Heart right ventricle (tissue), 16 donors: ENCODE results near the gene C1QTNF9B. TPM values are rescaled to one million over a fixed set of nuclear protein-coding genes. Genes with fewer than 3 reads are reported as not detected.
A peak's percentile ranks its signal among the peaks of the same experiment; 100 is the strongest.
"Not testable (repeated sequence)": the region's sequence is repeated elsewhere in the genome, so short reads cannot be mapped to it uniquely, and the experiment has no call there.

Source experiments
- ATAC-seq, 8 donors: fragments of 200-7000 bp; cut with Tn5 transposase; one replicate each; pipeline ENCODE4 v1.9.1; 2020; ENCODE audit warnings: mild to moderate bottlenecking in 8 of 8, moderate library complexity in 8 of 8, moderate number of reproducible peaks in 1 of 8
- DNase-seq, 2 donors: peaks; one replicate each; pipeline ENCODE4 v3.0.0-alpha.2; 2020
- H3K27ac ChIP-seq, 10 donors: fragments of 200-600 bp; sonication (generic) in 2 of 10; one replicate each; pipeline versions ENCODE4 v1.5.0 to v1.8.0; 2020 to 2022; ENCODE audit warnings: mild to moderate bottlenecking in 3 of 10
- H3K27me3 ChIP-seq, 7 donors: fragments of 200-600 bp; one replicate each; pipeline ENCODE4 v1.8.0; 2021 to 2022; ENCODE audit warnings: mild to moderate bottlenecking in 2 of 7
- H3K36me3 ChIP-seq, 9 donors: fragments of 200-600 bp; sonication (generic) in 1 of 9; one replicate each; pipeline versions ENCODE4 v1.5.0 to v1.8.0; 2020 to 2022; ENCODE audit warnings: mild to moderate bottlenecking in 2 of 9
- H3K4me1 ChIP-seq, 9 donors: fragments of 200-600 bp; sonication (generic) in 1 of 9; one replicate each; pipeline versions ENCODE4 v1.5.0 to v1.8.0; 2020 to 2022; ENCODE audit warnings: mild to moderate bottlenecking in 4 of 9
- H3K4me3 ChIP-seq, 10 donors: fragments of 200-600 bp; sonication (generic) in 2 of 10; one replicate each; pipeline versions ENCODE4 v1.5.0 to v1.8.0; 2020 to 2022; ENCODE audit warnings: mild to moderate bottlenecking in 7 of 10, moderate library complexity in 2 of 10
- H3K9me3 ChIP-seq, 11 donors: fragments of 200-600 bp in 10 of 11; sonication (generic) in 2 of 11; one replicate each; pipeline versions ENCODE4 v1.5.0 to v1.8.0; 2013 to 2022; ENCODE audit warnings: mild to moderate bottlenecking in 2 of 11, control low read depth in 1 of 11, moderate library complexity in 1 of 11
- WGBS, 2 donors: extraction: QIAGEN DNeasy Blood & Tissue Kit; methylation state at CpG; one replicate each; pipeline ENCODE4 v1.1.7; 2013; ENCODE audit warnings: inconsistent platforms in 1 of 2; 5-methylcytosine and 5-hydroxymethylcytosine counted together
- intact Hi-C, 10 donors: fragments of 100-400 bp; cut with DNase I; formaldehyde crosslinking; loops; one replicate each; pipeline versions ENCODE4 v1.11.1 to v1.14.2; 2022
- polyA plus RNA-seq, 2 donors: library from polyadenylated mRNA; stranded (reverse); fragments of 200-250 nt; gene quantifications; one replicate each; pipeline ENCODE4 v1.2.3, GENCODE V29; 2013
- total RNA-seq, 10 donors: library from RNA; stranded (reverse); fragmentation: NEBNext Ultra II Directional in 3 of 10; extraction: Animal tissue kit (Norgen Biotek cat#: 25700) in 3 of 10; gene quantifications; one replicate each; pipeline versions ENCODE4 v1.2.1 to v1.2.4, GENCODE V29; 2021 to 2023
- TF ChIP-seq, protein P1 (sequence below), 9 donors: fragments of 200-600 bp; sonication (generic) in 2 of 9; IDR thresholded peaks; one replicate each; pipeline versions ENCODE4 v1.5.0 to v1.8.0; 2021 to 2022; ENCODE audit warnings: antibody characterized with exemption in 9 of 9, mild to moderate bottlenecking in 5 of 9, moderate library complexity in 1 of 9
- donor health status: Arrhythmogenic right ventricular cardiomyopathy.
- donor health status: ischemic (EF 13 %, LVEDD 7.1; RV severe dilation, severe dysfunction).
- donor health status: healthy with polysubstance abuse.
- donor health status: DM: no; HTN: yes; CAD: no.
- donor health status: DM: no; HTN: no; CAD: no.
- donor health status: ischemic (EF 25% LVEDD 6.9; RV normal size, moderate dysfunction).
- donor health status: ischemic (EF 25% LVEDD 5.7; RV mildly dilated, moderate dysfunction).
- donor health status: healthy.
- donor health status: DM: yes; HTN: yes; CAD: no.
- donor health status: Ischemic cardiomyopathy.
- donor health status: ischemic (EF 35%, LVEDD 5.7; RV mildly dilated, moderate dysfunction).
- donor health status: nonischemic (EF 11% LVEDD 7.7; RV severe dilation, severe dysfunction).
- donor health status: DM: yes; HTN: yes; CAD: no.
- donor health status: PGD.
- donor health status: ischemic (EF 29% LVEDD 5.4; RV normal size, mild dysfunction).
- donor health status: nonischemic (EF 23%, LVEDD 6.1; RV moderate dilation, normal function).

Gene C1QTNF9B
- total and polyA plus RNA-seq, 12 donors = 0.44 to 3.1 (median 1.4) TPM; not detected in 2

DNA sequence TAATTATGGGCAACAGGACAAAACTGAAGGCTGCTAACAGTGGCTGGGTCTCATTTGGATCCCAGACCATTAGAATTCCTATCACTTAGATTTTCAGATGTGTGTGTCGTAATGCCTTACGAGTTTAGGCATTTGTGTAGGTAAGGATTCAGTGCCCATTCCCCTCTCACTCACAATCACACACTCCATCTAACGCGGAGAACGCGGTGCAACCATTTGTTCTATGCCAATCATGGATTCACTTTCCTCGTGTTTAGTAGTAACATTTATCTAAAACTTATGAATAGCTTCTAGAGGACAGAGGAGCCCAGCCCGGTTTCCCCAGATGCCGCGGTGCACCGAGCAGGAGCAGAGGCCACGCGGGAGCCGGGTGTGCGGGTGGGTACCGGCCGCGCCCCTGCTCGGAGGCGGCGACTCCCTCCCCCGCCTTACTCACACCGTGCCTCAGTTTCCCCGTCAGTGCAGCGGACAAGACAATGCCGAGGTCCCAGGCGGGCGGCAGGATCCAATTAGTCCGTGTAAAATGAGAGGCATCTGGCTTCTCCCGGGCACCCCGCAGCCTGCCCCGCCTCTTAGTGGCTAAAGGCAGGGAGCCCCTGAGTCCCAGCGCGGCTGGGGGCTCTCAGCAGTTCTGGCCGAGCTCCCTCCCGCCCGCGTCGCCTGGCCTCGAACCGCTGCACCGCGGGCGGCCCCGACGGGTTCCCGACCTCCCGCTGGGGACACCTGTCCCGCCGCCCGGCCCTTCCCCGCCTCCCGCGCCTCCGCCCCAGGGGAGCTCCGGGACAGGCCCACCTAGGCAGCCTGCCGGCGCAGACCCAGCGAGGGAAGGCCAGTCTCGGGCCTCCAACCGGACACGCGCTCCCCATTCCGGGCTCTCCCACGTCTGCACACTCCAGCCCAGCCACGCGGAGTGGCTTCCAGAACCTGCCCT lies 5.9 kb upstream of the C1QTNF9B start:
- Histone ChIP-seq H3K27me3 (peaks cover 9 to 45% (median 25%) of the 10 kb centered on the region in 7 donors), H3K4me1 (peaks cover 6 to 25% (median 11%) of the 10 kb centered on the region in 9 donors), H3K27ac (no peak overlapping the region), H3K9me3 (no peaks in the 10 kb centered on the region), H3K4me3 (peak overlapping the region in 9 of 10 donors; percentile 22 to 45 (median 31)), H3K36me3 (no peaks in the 10 kb centered on the region)
- DNase-seq (peak in 1 of 2 donors; percentile 17), ATAC-seq (peak in 7 of 8 donors; percentile 16 to 71 (median 37))
- intact Hi-C loops = no loop called here
- 8 to 9% methylated on average over 66 to 67 of the region's 67 CpGs for WGBS, 2 donors
- TF ChIP-seq, protein P1, sequence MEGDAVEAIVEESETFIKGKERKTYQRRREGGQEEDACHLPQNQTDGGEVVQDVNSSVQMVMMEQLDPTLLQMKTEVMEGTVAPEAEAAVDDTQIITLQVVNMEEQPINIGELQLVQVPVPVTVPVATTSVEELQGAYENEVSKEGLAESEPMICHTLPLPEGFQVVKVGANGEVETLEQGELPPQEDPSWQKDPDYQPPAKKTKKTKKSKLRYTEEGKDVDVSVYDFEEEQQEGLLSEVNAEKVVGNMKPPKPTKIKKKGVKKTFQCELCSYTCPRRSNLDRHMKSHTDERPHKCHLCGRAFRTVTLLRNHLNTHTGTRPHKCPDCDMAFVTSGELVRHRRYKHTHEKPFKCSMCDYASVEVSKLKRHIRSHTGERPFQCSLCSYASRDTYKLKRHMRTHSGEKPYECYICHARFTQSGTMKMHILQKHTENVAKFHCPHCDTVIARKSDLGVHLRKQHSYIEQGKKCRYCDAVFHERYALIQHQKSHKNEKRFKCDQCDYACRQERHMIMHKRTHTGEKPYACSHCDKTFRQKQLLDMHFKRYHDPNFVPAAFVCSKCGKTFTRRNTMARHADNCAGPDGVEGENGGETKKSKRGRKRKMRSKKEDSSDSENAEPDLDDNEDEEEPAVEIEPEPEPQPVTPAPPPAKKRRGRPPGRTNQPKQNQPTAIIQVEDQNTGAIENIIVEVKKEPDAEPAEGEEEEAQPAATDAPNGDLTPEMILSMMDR (IDR thresholded peaks at IDR 0.05) = no peak

DNA sequence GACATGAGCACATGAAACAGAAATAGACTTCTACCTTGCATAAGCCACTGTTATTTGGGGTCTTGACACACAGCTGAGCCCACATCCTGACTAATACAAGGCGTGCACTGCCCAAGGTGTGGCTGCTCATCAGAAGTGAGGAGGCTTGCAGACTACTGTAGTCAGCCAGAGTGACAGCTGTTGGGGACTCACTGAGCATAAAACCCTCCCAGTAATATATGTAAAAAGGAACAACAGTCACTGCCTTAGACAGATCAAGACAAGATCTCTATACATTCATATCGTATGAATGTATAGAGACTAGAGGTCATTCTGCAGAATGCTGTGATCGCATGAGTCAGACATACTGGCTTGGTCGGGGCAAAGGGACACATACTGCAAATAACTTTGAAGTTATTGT lies 4.1 kb upstream of the C1QTNF9B start:
- Histone ChIP-seq H3K9me3 (no peaks in the 10 kb centered on the region), H3K27ac (no peak overlapping the region), H3K36me3 (no peaks in the 10 kb centered on the region), H3K4me3 (no peak overlapping the region), H3K27me3 (peaks cover 9 to 45% (median 25%) of the 10 kb centered on the region in 7 donors), H3K4me1 (peaks cover 6 to 25% (median 11%) of the 10 kb centered on the region in 9 donors)
- intact Hi-C loops = no loop called here
- 93 to 94% methylated on average over 4 of the region's 4 CpGs for WGBS, 2 donors
- TF ChIP-seq, protein P1 (IDR thresholded peaks at IDR 0.05) = no peak
- DNase-seq (no peak), ATAC-seq (peak in 1 of 8 donors; percentile 13)

DNA sequence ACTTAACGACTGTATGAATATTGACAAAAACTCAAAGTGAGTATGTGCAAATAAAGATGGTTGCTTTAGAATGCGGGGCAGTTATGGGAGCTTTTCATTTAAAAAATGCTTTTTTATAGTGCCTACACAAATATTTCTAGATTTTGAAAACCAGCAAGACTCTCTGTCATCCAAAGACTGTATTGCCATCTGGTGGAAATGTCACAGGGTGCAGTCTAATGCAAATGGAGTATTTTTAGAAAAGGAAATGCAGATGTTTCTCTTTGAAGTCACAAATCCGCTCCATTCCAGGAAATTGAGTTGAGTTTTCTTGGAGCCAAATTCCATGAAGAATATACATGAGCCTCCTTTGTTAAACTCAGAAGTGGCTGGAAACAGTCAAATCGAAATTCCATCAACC lies 2.3 kb upstream of the C1QTNF9B start:
- TF ChIP-seq, protein P1 (IDR thresholded peaks at IDR 0.05) = peak; percentile 17 to 77 (median 62)
- Histone ChIP-seq H3K36me3 (no peaks in the 10 kb centered on the region), H3K4me3 (no peak overlapping the region), H3K27ac (peak overlapping the region in 1 of 10 donors; percentile 19), H3K27me3 (peaks cover 9 to 40% (median 25%) of the 10 kb centered on the region in 7 donors), H3K4me1 (peaks cover 6 to 25% (median 11%) of the 10 kb centered on the region in 9 donors), H3K9me3 (no peaks in the 10 kb centered on the region)
- intact Hi-C loops = no loop called here
- ATAC-seq (peak in 5 of 8 donors; percentile 34 to 65 (median 55)), DNase-seq (peak in 1 of 2 donors; percentile 59)
- WGBS, 2 donors = 22 to 30% methylated on average over 4 of the region's 4 CpGs

DNA sequence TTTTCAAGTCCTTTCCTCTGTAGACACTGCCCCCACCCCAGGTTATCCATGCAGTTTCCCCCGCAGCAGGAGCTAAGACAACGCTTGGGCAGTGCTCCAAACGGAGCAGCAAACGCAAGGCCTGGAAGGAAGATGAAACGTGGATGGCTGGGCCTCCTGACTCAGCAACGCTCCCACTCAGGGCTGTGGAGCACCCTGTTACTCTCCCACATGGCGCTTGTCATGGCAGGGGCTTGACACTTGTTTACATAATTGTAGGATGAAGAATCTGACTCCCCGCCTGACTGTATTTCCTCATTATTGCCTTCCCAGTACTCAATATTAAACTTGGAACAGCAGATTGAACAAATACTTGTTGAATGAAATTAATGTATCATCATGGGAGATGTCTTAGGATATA lies 799 bp upstream of the C1QTNF9B start:
- Histone ChIP-seq H3K9me3 (no peaks in the 10 kb centered on the region), H3K4me1 (peaks cover 0 to 17% (median 4%) of the 10 kb centered on the region in 9 donors), H3K36me3 (no peaks in the 10 kb centered on the region), H3K27me3 (peaks cover 2 to 25% (median 14%) of the 10 kb centered on the region in 7 donors), H3K4me3 (no peak overlapping the region), H3K27ac (no peak overlapping the region)
- intact Hi-C loops = no loop called here
- ATAC-seq (no peak), DNase-seq (no peak)
- TF ChIP-seq, protein P1 (IDR thresholded peaks at IDR 0.05) = no peak
- WGBS, 2 donors = 67 to 76% methylated on average over 8 of the region's 8 CpGs

DNA sequence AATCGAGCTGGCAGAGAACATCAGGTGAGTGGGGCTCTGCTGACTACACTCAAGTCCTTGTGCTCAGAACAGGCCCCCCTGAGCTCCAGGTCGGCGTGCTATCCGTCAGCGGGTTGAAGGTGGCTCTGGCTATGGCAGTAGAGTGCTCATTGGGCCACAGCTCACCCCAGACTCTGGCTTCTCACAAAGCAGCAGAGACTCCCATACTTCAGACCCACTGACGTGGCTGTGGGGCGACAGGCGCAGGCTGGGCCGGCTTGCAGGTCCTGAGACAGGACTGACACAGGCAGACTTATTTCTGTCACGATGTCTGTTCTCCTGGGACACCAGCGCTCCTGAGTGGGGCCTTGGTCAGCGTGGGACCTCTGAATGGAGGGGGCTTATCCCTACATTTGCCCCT lies 2.6 kb downstream of the C1QTNF9B start:
- not testable (repeated sequence) for H3K27ac ChIP-seq, H3K9me3 ChIP-seq, ATAC-seq, H3K4me3 ChIP-seq, H3K4me1 ChIP-seq, H3K36me3 ChIP-seq, DNase-seq, H3K27me3 ChIP-seq
- intact Hi-C loops = loop anchor here in 2 of 10 donors (5.0 kb wide), 1 partner anchor 428 kb away; no protein-coding TSS in a partner anchor
- 85 to 88% methylated on average over 10 of the region's 12 CpGs for WGBS, 2 donors

DNA sequence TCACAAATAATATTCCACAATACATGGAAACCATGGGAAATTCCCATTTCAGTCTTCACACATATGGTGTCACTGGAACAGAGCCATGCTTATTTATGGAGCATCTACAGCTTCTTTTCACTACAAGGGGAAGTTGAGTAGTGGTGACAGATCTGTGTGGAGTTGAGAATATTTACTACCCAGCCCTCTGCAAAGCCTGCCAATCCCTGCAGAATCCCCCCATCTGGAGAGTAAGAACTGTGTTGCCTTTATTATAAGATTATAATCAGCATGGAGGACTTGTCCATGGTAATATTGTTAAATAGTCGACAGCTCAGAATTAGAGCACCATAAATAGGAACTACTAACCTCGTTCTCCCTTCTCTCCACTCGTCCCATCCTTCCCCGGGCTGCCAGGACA lies 3.5 kb downstream of the C1QTNF9B start:
- not testable (repeated sequence) for H3K36me3 ChIP-seq, DNase-seq, ATAC-seq, H3K4me1 ChIP-seq, H3K27me3 ChIP-seq, H3K27ac ChIP-seq, H3K9me3 ChIP-seq, H3K4me3 ChIP-seq
- 63 to 83% methylated on average over 1 of the region's 4 CpGs for WGBS, 2 donors
- intact Hi-C loops = loop anchor here in 2 of 10 donors (5.0 kb wide), 1 partner anchor 429 kb away; no protein-coding TSS in a partner anchor
